IMR-90 (cell line): Measurements from ENCODE around the gene ARHGAP36. TPM values are rescaled to one million over a fixed set of nuclear protein-coding genes. Genes with fewer than 3 reads are reported as not detected.

Experiments used
- ATAC-seq: fragments of 200-7000 bp; cut with Tn5 transposase; 2 replicates; pipeline ENCODE4 v1.9.1; 2020; ENCODE audit warnings: low read depth, mild to moderate bottlenecking, moderate library complexity
- BruUV-seq: library from RNA; stranded (reverse); fragments of 400-500 nt; replicated peaks from 2 replicates; lab custom pipeline; 2021; lab: Mats Ljungman, UMichigan
- CTCF ChIA-PET: fragments of 300-600 bp; formaldehyde crosslinking; extraction: SDS; loops from one replicate; lab custom pipeline; 2021; ENCODE audit warnings: antibody characterized with exemption; lab: Yijun Ruan, JAX
- POLR2A ChIA-PET: fragments of 300-600 bp; sonication (Branson Sonifier 250); formaldehyde crosslinking; loops from one replicate; lab custom pipeline; 2022; ENCODE audit warnings: antibody characterized with exemption; ENCODE audit not compliant: unreplicated experiment; lab: Charles Lee
- DNase-seq: peaks from one replicate; pipeline ENCODE4 v3.0.0; 2013
- H2AFZ ChIP-seq: replicated peaks from 2 replicates; pipeline ENCODE3; 2013; ENCODE audit warnings: low read length, mild to moderate bottlenecking; ENCODE audit not compliant: poor library complexity
- H2AK5ac ChIP-seq: 2 replicates; pipeline ENCODE4 v1.6.1; 2013; ENCODE audit warnings: low read depth, low read length, inconsistent platforms
- H2AK9ac ChIP-seq: replicated peaks from 2 replicates; pipeline ENCODE3; 2013; ENCODE audit warnings: mild to moderate bottlenecking, low read depth, low read length, moderate library complexity; ENCODE audit not compliant: poor library complexity
- H2BK120ac ChIP-seq: 2 replicates; pipeline ENCODE4 v1.6.1; 2013; ENCODE audit warnings: low read depth, low read length, inconsistent platforms
- H2BK15ac ChIP-seq: 3 replicates; pipeline ENCODE4 v1.6.1; 2013; ENCODE audit warnings: low read depth, low read length, inconsistent platforms
- H2BK20ac ChIP-seq: 2 replicates; pipeline ENCODE4 v1.6.1; 2013; ENCODE audit warnings: low read depth, mild to moderate bottlenecking, inconsistent platforms, low read length, moderate library complexity
- H2BK5ac ChIP-seq: 2 replicates; pipeline ENCODE4 v1.6.1; 2013; ENCODE audit warnings: mild to moderate bottlenecking, low read depth, low read length, inconsistent platforms; ENCODE audit not compliant: poor library complexity, severe bottlenecking
- H3K14ac ChIP-seq: replicated peaks from 2 replicates; pipeline ENCODE4 v1.6.1; 2013; ENCODE audit warnings: low read depth, low read length, inconsistent platforms
- H3K18ac ChIP-seq: 2 replicates; pipeline ENCODE4 v1.6.1; 2013; ENCODE audit warnings: low read depth, low read length, control low read depth
- H3K23ac ChIP-seq: 2 replicates; pipeline ENCODE4 v1.6.1; 2013; ENCODE audit warnings: low read depth, low read length, inconsistent platforms
- H3K27ac ChIP-seq: 2 replicates; pipeline ENCODE4 v1.5.1; 2013; ENCODE audit warnings: mild to moderate bottlenecking, control low read depth, low read length; ENCODE audit not compliant: insufficient read depth
- H3K27me3 ChIP-seq: 2 replicates; pipeline ENCODE4 v1.6.1; 2013; ENCODE audit warnings: low read length; ENCODE audit not compliant: control insufficient read depth, insufficient read depth
- H3K36me3 ChIP-seq: 2 replicates; pipeline ENCODE4 v1.6.1; 2013; ENCODE audit warnings: low read length, mixed read lengths; ENCODE audit not compliant: control insufficient read depth, insufficient read depth
- H3K4ac ChIP-seq: 2 replicates; pipeline ENCODE4 v1.6.1; 2013; ENCODE audit warnings: low read depth, low read length, inconsistent platforms
- H3K4me1 ChIP-seq: 2 replicates; pipeline ENCODE4 v1.6.1; 2013; ENCODE audit warnings: low read length, mixed read lengths; ENCODE audit not compliant: control insufficient read depth, insufficient read depth
- H3K4me2 ChIP-seq: 2 replicates; pipeline ENCODE4 v1.6.1; 2013; ENCODE audit warnings: low read depth, mild to moderate bottlenecking, control low read depth, low read length, moderate library complexity
- H3K4me3 ChIP-seq: 2 replicates; pipeline ENCODE4 v1.5.1; 2013; ENCODE audit warnings: low read depth, mild to moderate bottlenecking, control low read depth, low read length, moderate library complexity; ENCODE audit not compliant: insufficient read depth
- H3K56ac ChIP-seq: 2 replicates; pipeline ENCODE4 v1.6.1; 2013; ENCODE audit warnings: low read length, inconsistent platforms; ENCODE audit not compliant: insufficient read depth; ENCODE audit errors: extremely low read depth
- H3K79me1 ChIP-seq, 2 experiments: 2 replicates each; pipeline ENCODE4 v1.6.1; 2013; ENCODE audit warnings: low read length in 2 of 2, inconsistent platforms in 1 of 2, low read depth in 1 of 2
- H3K9ac ChIP-seq: 2 replicates; pipeline ENCODE4 v1.6.1; 2013; ENCODE audit warnings: low read depth, low read length, control low read depth
- H3K9me1 ChIP-seq: 2 replicates; pipeline ENCODE4 v1.6.1; 2013; ENCODE audit warnings: low read length, inconsistent platforms; ENCODE audit not compliant: insufficient read depth
- H3K9me3 ChIP-seq: 2 replicates; pipeline ENCODE4 v1.6.1; 2013; ENCODE audit warnings: low read length; ENCODE audit not compliant: control insufficient read depth, insufficient read depth
- H4K20me1 ChIP-seq: 2 replicates; pipeline ENCODE4 v1.6.1; 2013; ENCODE audit warnings: low read length, inconsistent platforms; ENCODE audit not compliant: insufficient read depth
- H4K5ac ChIP-seq: 2 replicates; pipeline ENCODE4 v1.6.1; 2013; ENCODE audit warnings: mild to moderate bottlenecking, low read depth, low read length, control low read depth
- H4K8ac ChIP-seq, 2 experiments: 2 replicates each; pipeline ENCODE4 v1.6.1; 2013; ENCODE audit warnings: low read depth in 2 of 2, low read length in 2 of 2, control low read depth in 1 of 2, inconsistent platforms in 1 of 2
- H4K91ac ChIP-seq: 2 replicates; pipeline ENCODE4 v1.6.1; 2013; ENCODE audit warnings: low read depth, low read length, inconsistent platforms; ENCODE audit not compliant: insufficient read depth
- BHLHE40 ChIP-seq: fragments of 150-350 bp; IDR thresholded peaks from 2 replicates; pipeline ENCODE4 v1.6.1; 2016; ENCODE audit warnings: mild to moderate bottlenecking, low read depth, low read length
- CEBPB ChIP-seq: IDR thresholded peaks from 2 replicates; pipeline ENCODE4 v1.6.1; 2012; ENCODE audit warnings: low read depth, low read length, improper control_type of control experiment
- CHD1 ChIP-seq: IDR thresholded peaks from 2 replicates; pipeline ENCODE4 v1.6.1; 2012; ENCODE audit warnings: low read depth, low read length, improper control_type of control experiment
- CTCF ChIP-seq: conservative IDR thresholded peaks from 2 replicates; pipeline ENCODE4 v1.5.1; 2012; ENCODE audit warnings: mild to moderate bottlenecking, low read depth, low read length, improper control_type of control experiment
- FOS ChIP-seq: fragments of 150-350 bp; IDR thresholded peaks from 2 replicates; pipeline ENCODE4 v1.6.1; 2016; ENCODE audit warnings: low read depth, low read length
- MAFK ChIP-seq: IDR thresholded peaks from 2 replicates; pipeline ENCODE4 v1.6.1; 2012; ENCODE audit warnings: low read depth, low read length, improper control_type of control experiment
- MAZ ChIP-seq: IDR thresholded peaks from 2 replicates; pipeline ENCODE4 v1.6.1; 2012; ENCODE audit warnings: low read depth, mild to moderate bottlenecking, low read length, improper control_type of control experiment, moderate library complexity, borderline replicate concordance
- NFE2L2 ChIP-seq: fragments of 150-350 bp; IDR thresholded peaks from 2 replicates; pipeline ENCODE4 v1.6.1; 2016; ENCODE audit warnings: low read depth, mild to moderate bottlenecking, low read length
- POLR2A ChIP-seq: IDR thresholded peaks from 2 replicates; pipeline ENCODE4 v1.6.1; 2012; ENCODE audit warnings: mild to moderate bottlenecking, low read depth, low read length
- RAD21 ChIP-seq: IDR thresholded peaks from 2 replicates; pipeline ENCODE4 v1.6.1; 2012; ENCODE audit warnings: low read length, improper control_type of control experiment
- RCOR1 ChIP-seq: IDR thresholded peaks from 2 replicates; pipeline ENCODE4 v1.6.1; 2012; ENCODE audit warnings: mild to moderate bottlenecking, low read length, improper control_type of control experiment; ENCODE audit not compliant: insufficient replicate concordance
- RFX5 ChIP-seq: IDR thresholded peaks from 2 replicates; pipeline ENCODE4 v1.8.0; 2012; ENCODE audit warnings: low read depth, mild to moderate bottlenecking, low read length, moderate library complexity
- SMC3 ChIP-seq: fragments of 150-350 bp; IDR thresholded peaks from 2 replicates; pipeline ENCODE4 v1.6.1; 2016; ENCODE audit warnings: low read depth, mild to moderate bottlenecking, antibody characterized with exemption, low read length, moderate library complexity
- USF2 ChIP-seq: fragments of 150-350 bp; IDR thresholded peaks from 2 replicates; pipeline ENCODE4 v1.6.1; 2017; ENCODE audit warnings: mild to moderate bottlenecking, antibody characterized with exemption, low read length, low read depth
- WGBS, 2 experiments: methylation state at CpG; one replicate each; pipeline versions ENCODE4 v1.1.5 to v1.1.7; 2013; ENCODE audit warnings: missing lambda C conversion rate in 2 of 2; ENCODE audit not compliant: insufficient read length in 1 of 2; ENCODE audit errors: extremely low coverage in 2 of 2; 5-methylcytosine and 5-hydroxymethylcytosine counted together
- dilution Hi-C: fragments of 300-500 bp; cut with HindIII; formaldehyde crosslinking; loops from one replicate; pipeline ENCODE4 v1.14.3; 2018; ENCODE audit warnings: low sequenced_read_pairs; ENCODE audit not compliant: unreplicated experiment
- in situ Hi-C: fragments of 300-500 bp; cut with MboI; formaldehyde crosslinking; loops from 3 replicates; pipeline ENCODE4 v1.14.3; 2019; ENCODE audit warnings: low sequenced_read_pairs, inconsistent platforms, mixed read lengths
- intact Hi-C: fragments of 100-400 bp; cut with micrococcal nuclease; formaldehyde crosslinking; loops from 2 replicates; pipeline ENCODE4 v1.10.0; 2022
- polyA plus RNA-seq, 3 experiments: library from polyadenylated mRNA; depleted of rRNA; stranded (reverse); fragments of >200 nt; gene quantifications; 2 replicates each; pipeline ENCODE4 v1.2.3, GENCODE V29; 2012; ENCODE audit warnings: low replicate concordance in 1 of 3
- total RNA-seq: library from RNA; depleted of rRNA; stranded (reverse); fragments of >200 nt; gene quantifications from 2 replicates; pipeline ENCODE4 v1.2.3, GENCODE V29; 2012
- TF ChIP-seq, protein P1 (sequence below): fragments of 150-350 bp; IDR thresholded peaks from 2 replicates; pipeline ENCODE4 v1.6.1; 2016; ENCODE audit warnings: low read depth, mild to moderate bottlenecking, low read length, moderate library complexity, borderline replicate concordance

ARHGAP36 gene
- total and polyA plus RNA-seq, 2 of the 4 experiments (the other 2 are of a cell fraction): not detected

DNA sequence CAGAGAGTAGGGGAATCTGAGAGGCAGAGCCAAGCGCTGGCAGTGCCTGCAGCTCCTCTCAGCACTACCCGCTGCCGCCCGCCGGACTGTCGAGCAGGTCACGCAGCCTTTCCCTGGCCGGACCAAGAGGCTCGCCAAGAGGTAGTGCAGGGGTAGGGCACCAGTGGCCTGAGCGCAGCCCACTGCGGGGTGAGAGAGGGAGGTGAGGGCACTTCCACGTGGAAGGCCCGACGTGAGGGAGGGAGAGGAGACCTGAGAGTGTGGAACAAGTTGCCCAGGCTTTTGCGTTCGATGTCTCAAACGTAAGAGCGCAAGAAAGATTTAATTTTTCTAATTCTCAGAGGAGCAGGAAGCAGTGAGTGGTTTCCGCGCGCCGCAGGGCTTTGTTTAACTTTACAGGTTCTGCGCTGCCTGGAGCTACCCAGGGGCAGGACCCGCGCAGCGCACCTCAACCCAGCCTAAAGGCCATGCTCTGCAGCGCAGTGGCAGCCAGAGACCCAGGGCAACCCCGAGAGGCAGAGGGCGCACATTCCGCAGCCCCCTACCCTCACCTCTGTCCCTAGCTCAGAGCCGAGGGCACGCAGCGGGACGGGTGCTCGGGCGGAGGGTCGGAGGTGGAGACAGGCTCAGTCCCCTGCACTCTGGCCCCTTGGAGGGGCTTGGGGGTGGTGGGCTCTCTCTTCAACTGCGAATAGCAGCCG, 14.9 kb downstream of the ARHGAP36 start:
- no peaks in the 10 kb centered on the region for H3K79me1 ChIP-seq
- no peak overlapping the region for H4K8ac ChIP-seq
- H3K4ac ChIP-seq: no peak overlapping the region
- no peaks in the 10 kb centered on the region for H3K9me3 ChIP-seq
- CTCF ChIA-PET: no interaction called here
- no peak overlapping the region for H2BK5ac ChIP-seq
- no peak overlapping the region for H3K4me3 ChIP-seq
- no peak overlapping the region for H2AK5ac ChIP-seq
- no peak overlapping the region for H2AFZ ChIP-seq
- intact Hi-C loops (no loop called here), dilution Hi-C loops (no loop called here), in situ Hi-C loops (no loop called here)
- DNase-seq: no peak
- ATAC-seq: no peak
- H2BK20ac ChIP-seq: no peak overlapping the region
- no peaks in the 10 kb centered on the region for H3K9me1 ChIP-seq
- no peak overlapping the region for H2AK9ac ChIP-seq
- H3K4me1 ChIP-seq: no peaks in the 10 kb centered on the region
- no peak overlapping the region for H3K9ac ChIP-seq
- H3K36me3 ChIP-seq: no peaks in the 10 kb centered on the region
- 15% methylated on average over 5 of the region's 39 CpGs; no CpG with 5 or more reads in 1 of the 2 experiments for WGBS, 2 experiments
- TF ChIP-seq, protein P1, sequence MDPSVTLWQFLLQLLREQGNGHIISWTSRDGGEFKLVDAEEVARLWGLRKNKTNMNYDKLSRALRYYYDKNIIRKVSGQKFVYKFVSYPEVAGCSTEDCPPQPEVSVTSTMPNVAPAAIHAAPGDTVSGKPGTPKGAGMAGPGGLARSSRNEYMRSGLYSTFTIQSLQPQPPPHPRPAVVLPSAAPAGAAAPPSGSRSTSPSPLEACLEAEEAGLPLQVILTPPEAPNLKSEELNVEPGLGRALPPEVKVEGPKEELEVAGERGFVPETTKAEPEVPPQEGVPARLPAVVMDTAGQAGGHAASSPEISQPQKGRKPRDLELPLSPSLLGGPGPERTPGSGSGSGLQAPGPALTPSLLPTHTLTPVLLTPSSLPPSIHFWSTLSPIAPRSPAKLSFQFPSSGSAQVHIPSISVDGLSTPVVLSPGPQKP: no peak
- TF ChIP-seq CTCF: no peak
- TF ChIP-seq USF2: no peak
- TF ChIP-seq RAD21: no peak
- no peak for TF ChIP-seq CHD1
- TF ChIP-seq MAZ: no peak
- no peak for TF ChIP-seq BHLHE40
- TF ChIP-seq SMC3: no peak
- TF ChIP-seq RCOR1: no peak
- TF ChIP-seq RFX5: no peak
- no peak for TF ChIP-seq CEBPB
- TF ChIP-seq FOS: no peak
- no peak for TF ChIP-seq POLR2A
- TF ChIP-seq MAFK: no peak
- no peak for TF ChIP-seq NFE2L2
- no peak overlapping the region for H4K91ac ChIP-seq
- peaks cover 9% of the 10 kb centered on the region for H3K27me3 ChIP-seq
- H4K5ac ChIP-seq: no peak overlapping the region
- H2BK120ac ChIP-seq: no peak overlapping the region
- H3K4me2 ChIP-seq: no peak overlapping the region
- no peak overlapping the region for H3K56ac ChIP-seq
- no peak overlapping the region for H3K27ac ChIP-seq
- BruUV-seq: no TSS peak
- POLR2A ChIA-PET: no interaction called here
- no peak overlapping the region for H3K14ac ChIP-seq
- no peak overlapping the region for H2BK15ac ChIP-seq
- H3K18ac ChIP-seq: no peak overlapping the region
- no peaks in the 10 kb centered on the region for H4K20me1 ChIP-seq
- H3K23ac ChIP-seq: no peak overlapping the region
